Stimulated activated CD8-positive, alpha-beta memory T cell treated with anti-CD3 and anti-CD28 coated beads, Interleukin-7, amount 100 ng/mL, for 48 hours (primary cell): Measurements from ENCODE around the gene PSEN1.

Experiments
- DNase-seq, 2 donors: peaks; one replicate each; pipeline ENCODE4 v3.0.0-alpha.2; 2020; ENCODE audit warnings: low read depth in 1 of 2; ENCODE audit errors: extremely low read depth in 1 of 2

PSEN1 gene

DNA sequence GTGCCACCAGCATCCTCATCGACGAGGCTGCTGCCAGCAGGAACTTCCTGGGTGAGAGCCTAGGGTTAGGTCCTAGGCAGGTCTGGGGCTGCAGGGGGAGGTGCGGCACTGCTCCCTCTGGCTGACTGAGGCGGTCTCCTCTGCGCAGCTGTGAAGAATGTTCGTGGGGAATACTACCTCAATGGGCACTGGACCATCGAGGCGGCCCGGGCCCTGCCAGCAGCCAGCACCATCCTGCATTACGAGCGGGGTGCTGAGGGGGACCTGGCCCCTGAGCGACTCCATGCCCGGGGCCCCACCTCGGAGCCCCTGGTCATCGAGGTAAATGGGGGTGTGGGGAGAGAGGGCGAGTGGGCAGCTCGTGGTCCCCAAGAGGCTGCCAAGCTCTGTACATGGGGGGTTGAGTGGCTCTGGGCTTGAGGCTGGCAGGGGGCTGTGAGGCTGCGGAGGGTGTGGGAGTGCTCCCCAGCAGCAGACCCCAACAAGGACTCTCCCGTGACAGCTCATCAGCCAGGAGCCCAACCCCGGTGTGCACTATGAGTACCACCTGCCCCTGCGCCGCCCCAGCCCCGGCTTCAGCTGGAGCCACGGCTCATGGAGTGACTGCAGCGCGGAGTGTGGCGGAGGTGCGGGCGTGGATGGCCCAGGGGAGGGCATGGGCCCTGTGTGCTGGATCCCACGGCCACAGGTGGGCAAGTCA lies 115.4 kb downstream of the PSEN1 start:
- no peak for DNase-seq

DNA sequence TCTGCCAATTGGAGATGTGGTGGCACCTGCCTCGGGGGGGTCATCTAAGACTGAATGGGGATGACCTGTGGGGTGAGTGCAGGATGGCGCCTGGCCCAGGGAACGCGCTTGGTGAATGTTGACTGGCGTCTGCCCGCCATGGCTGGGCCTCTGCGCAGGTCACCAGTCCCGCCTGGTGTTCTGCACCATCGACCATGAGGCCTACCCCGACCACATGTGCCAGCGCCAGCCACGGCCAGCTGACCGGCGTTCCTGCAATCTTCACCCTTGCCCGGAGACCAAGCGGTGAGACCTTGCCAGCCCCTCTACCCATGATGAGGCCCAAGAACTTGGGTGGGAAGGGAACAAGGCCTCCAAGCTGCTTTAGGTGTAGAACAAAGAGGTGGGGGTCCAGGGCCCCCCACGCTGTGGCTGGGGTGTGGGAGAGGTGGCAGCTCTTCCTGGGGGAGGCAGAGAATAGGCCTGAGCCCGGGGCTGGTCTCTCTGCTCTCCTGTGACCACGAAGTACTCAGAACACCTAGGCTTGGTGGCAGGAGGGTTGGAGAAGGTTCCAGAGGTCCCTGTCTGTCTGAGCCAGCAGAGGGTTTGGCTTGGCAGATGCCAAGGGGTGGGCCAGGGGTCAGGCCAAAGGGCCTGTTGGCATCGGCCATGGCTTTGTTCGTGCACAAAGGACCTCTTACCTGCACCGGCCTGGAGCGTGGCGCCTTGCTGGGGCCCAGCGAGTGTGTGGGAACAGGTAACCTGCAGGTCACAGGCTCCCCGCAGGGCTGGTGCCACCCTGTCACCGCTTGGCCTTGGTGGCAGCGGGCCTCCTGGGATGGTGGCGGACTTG lies 116.4 kb downstream of the PSEN1 start:
- no peak for DNase-seq

DNA sequence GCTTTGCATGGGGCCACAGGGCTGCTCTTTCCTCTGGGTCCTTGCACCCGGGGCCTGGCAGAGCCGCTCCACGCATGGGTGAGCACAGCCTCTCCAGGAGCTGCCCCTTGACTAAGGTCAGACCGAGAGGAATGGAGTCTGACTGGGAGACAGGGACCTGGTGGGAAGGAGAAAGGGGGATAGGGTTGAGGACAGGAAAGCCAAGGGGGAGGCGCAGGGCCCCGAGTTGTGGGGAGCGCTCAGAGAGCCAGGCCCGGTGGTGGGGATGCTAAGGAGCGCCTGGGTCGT lies 117.0 kb downstream of the PSEN1 start:
- no peak for DNase-seq

DNA sequence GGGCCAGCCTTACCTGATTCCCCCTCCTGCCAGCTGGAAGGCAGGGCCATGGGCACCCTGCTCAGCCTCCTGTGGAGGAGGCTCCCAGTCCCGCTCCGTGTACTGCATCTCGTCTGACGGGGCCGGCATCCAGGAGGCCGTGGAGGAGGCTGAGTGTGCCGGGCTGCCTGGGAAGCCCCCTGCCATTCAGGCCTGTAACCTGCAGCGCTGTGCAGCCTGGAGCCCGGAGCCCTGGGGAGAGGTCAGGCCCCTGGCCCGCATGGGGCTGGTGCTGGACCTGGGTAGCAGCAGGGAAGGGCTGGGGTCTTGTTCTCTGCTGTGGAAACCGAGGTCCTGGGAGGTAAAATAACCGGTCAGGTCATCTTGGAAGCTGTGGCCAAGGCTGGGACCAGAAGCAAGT lies 117.4 kb downstream of the PSEN1 start:
- DNase-seq, result no peak

DNA sequence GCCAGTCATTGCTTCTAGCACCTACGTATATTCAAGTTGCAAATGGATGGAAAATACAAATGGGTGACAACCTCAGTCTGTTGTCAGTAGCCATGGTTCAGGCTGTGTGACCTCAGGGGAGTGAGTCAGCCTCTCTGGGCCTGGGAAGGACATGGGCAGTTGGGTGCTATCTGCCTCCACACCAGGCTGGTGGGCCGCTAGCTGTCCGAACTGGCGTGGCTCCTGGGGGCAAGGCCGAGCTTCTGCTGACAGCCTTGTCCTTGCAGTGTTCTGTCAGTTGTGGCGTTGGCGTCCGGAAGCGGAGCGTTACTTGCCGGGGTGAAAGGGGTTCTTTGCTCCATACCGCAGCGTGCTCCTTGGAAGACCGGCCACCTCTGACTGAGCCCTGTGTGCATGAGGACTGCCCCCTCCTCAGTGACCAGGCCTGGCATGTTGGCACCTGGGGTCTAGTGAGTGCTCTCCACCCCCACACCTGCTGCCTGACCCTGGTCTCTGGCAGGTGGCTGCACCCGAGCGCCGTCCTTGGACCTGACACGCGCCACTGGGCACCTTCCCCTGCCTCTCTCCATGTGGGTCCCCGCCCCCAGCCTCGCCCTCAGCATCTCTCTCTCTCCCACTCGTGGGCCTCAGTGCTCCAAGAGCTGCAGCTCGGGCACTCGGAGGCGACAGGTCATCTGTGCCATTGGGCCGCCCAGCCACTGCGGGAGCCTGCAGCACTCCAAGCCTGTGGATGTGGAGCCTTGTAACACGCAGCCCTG lies 118.1 kb downstream of the PSEN1 start:
- no peak for DNase-seq

DNA sequence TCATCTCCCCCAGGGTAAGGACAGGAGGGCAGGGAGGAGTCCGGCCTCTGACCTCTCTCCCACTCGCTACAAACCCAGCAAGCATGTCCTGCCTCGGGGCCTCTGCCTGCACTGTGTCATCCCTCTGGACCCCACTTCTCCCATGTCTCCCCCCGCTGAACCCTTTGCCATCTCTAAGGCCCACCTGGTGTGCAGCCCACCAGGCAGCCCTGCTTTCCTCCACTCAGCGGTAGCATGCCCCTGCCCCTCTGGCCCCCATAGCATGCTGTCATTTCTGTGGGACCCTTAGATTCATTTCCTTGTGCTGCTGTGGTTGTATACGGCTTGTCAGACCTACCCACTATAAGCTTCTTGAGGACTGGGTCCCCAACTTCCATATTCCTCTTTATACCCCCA lies 118.7 kb downstream of the PSEN1 start:
- no peak for DNase-seq

DNA sequence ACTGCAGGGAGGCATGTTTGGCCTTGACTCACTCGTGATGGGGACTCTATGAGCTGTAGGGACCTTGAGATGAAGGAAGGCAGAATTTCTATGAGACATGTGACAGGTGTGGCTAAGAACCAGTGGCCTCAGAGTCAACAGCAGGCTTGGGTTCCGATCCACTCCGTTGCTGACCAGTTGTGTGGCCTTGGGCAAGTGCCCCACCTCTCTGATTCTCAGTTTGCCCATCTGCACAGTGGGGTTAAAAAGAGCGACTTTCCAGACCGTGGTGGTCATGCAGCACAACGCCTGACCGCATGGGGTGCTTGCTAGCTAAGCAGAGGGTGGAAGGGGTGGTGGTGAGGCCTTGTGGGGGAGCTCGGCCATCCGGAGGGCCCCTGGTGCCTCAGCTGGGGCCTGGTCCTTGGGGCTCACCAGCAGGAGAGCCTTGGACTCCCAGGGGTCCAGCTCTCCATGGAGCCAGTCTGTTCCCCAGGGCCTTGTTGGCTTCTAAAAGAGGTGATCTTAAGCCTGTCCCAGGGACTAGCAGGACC lies 119.5 kb downstream of the PSEN1 start:
- no peak for DNase-seq

DNA sequence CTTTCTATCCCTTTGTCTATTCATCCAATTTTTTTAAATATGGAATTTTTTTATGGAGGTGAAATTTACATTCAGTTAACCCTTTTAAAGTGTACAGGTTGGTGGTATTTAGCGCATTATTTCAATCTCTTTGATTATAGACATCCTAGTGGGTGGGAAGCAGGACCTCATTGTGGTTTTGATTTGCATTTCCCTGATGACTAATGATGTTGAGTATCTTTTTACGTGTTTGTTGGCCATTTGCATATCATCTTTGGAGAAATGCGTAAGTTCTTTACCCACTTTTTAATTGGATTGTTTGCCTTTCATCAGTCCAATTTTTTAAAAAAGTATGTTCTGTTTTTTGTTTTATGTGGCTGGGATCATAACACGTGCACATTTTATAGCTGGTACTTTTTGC lies 121.8 kb downstream of the PSEN1 start:
- DNase-seq, result no peak

DNA sequence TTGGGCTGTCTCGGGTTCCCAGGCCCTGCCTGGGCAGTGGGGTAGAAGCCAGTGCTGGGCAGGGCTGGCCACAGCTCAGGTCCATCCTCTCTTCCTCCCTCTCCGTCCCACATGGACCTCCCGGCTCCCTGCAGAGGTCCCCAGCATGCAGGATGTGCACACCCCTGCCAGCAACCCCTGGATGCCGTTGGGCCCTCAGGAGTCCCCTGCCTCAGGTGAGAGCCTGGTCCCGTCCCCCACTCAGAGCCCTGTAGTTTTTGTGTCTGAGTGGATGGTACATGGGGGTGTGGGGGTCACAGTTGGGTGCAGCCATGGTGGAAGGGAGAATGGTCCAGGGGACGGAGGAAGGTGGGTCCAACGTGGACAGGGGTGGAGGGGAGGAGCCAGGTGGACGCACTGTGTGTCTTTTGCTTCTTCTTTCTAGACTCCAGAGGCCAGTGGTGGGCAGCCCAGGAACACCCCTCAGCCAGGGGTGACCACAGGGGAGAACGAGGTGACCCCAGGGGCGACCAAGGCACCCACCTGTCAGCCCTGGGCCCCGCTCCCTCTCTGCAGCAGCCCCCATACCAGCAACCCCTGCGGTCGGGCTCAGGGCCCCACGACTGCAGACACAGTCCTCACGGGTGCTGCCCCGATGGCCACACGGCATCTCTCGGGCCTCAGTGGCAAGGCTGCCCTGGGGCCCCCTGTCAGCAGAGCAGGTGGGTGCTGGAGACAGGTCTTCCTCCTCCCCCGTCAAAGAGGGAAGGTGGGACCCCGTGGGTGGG lies 122.7 kb downstream of the PSEN1 start:
- DNase-seq, result no peak

DNA sequence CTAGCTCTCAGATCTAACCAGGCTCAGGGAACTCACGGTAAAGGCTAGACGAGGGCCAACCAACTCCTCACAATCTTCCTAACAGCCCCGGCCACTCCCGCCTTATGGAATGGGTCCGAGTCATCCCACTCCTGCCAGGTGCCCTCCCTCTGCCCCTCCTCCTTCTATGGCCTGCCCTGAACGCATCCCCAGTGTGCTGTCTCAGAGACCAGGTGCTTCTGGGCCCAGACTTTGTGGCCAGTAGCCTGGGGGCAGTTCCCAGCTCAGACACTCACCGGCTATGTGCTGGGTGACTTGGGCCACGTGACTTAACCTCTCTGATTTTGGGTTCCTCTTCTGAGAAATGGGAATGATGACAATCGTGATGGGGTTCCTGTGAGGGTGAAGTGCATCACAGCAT lies 123.5 kb downstream of the PSEN1 start:
- no peak for DNase-seq

DNA sequence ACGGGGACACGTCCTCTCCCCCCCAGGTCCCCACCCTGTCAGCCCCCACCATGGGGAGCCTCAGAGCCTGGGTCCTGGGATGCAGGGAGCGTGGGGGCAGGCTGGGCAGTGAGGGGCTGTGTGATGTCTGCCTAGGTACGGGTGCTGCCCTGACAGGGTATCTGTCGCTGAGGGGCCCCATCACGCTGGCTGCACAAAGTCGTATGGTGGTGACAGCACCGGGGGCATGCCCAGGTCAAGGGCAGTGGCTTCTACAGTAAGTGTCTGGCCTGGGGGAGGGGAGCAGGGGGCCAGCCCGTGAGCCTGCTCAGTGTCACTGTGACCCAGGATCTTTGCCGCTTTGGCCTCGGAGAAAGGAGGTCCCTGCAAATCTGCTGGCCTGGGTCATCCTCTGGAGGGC lies 124.3 kb downstream of the PSEN1 start:
- no peak for DNase-seq

DNA sequence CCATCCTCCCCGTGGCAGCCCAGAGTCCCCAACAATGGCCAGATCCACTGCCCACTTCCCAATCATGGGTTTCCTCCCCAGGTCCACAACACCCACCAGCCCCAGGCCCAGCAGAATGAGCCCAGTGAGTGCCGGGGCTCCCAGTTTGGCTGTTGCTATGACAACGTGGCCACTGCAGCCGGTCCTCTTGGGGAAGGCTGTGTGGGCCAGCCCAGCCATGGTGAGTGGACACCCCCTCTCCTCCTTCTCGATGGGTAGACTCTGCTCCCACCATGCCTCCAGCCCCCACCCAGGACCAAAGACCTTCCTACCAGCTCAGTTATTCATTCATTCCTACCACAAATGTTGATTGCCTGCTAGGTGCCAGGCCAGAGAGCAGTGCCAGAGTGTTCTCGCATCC lies 124.8 kb downstream of the PSEN1 start:
- DNase-seq, result no peak

DNA sequence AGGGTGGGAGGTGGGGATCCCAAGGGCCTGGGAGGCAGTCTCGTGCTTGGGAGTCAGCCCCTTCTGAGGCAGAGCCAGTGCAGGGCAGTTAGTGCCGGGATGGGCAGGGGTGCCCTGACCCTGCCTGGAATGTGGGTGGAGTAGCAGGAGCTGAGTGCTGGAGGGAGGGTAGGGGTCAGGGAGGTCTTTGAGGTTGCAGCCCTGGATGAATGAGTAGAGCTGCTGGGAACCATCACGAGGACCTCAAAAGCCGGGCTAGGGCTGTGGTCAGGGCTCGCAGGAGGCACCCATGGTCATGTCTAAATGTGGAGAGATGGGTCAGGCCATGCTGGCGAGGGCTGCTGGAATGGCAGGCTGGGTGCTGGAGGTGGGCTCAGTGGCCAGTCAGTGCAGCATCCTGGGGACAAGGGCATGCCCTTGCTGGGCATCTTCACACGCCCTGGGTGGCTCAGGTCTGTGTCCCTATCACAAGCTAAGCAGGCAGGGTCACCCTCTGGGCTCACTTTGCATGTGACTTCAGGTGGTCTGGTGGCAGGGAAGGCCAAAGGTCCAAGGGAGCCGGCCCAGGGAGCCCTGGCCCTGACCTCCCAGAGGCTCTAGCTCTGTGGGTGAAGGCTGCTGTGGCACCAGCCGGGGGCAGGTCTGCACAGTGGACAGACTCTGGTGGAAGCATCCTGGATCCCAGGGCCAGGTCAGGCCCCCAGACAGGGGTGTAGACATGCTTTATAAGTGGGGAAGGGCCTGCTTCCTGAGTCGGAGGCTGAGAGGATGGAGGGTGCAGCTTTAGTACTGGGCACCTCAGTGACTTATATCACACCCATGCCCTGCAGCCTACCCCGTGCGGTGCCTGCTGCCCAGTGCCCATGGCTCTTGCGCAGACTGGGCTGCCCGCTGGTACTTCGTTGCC lies 125.5 kb downstream of the PSEN1 start:
- no peak for DNase-seq

DNA sequence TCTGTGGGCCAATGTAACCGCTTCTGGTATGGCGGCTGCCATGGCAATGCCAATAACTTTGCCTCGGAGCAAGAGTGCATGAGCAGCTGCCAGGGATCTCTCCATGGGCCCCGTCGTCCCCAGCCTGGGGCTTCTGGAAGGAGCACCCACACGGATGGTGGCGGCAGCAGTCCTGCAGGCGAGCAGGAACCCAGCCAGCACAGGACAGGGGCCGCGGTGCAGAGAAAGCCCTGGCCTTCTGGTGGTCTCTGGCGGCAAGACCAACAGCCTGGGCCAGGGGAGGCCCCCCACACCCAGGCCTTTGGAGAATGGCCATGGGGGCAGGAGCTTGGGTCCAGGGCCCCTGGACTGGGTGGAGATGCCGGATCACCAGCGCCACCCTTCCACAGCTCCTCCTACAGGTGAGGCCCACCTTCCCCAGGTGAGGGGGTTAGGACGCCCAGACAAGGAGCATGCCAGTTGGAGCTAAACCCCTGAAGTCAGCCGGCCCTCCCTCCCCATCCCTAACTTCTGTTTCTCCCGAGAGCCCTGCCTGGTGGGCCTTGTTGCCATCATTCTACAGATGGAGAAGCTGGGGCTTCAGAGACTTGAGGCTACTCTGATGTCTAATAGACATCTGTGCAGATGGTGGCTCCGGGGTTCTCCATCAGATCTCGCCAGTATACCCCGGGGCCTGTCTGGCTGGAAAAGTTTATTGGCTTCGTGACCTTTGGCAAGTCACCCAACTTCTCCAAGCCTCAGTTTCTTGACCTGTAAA lies 126.3 kb downstream of the PSEN1 start:
- DNase-seq, result no peak

DNA sequence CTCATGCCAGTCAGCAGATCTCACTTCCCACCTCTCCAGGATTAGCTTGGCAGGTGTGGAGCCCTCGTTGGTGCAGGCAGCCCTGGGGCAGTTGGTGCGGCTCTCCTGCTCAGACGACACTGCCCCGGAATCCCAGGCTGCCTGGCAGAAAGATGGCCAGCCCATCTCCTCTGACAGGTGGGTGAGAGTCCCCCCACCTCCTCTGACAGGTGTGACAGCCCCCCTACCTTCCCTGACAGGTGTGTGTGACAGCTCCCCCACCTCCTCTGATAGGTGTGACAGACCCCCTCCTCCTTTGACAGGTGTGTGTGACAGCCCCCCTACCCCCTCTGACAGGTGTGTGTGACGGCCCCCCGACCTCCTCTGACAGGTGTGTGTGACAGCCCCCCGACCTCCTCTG lies 127.3 kb downstream of the PSEN1 start:
- no peak for DNase-seq

DNA sequence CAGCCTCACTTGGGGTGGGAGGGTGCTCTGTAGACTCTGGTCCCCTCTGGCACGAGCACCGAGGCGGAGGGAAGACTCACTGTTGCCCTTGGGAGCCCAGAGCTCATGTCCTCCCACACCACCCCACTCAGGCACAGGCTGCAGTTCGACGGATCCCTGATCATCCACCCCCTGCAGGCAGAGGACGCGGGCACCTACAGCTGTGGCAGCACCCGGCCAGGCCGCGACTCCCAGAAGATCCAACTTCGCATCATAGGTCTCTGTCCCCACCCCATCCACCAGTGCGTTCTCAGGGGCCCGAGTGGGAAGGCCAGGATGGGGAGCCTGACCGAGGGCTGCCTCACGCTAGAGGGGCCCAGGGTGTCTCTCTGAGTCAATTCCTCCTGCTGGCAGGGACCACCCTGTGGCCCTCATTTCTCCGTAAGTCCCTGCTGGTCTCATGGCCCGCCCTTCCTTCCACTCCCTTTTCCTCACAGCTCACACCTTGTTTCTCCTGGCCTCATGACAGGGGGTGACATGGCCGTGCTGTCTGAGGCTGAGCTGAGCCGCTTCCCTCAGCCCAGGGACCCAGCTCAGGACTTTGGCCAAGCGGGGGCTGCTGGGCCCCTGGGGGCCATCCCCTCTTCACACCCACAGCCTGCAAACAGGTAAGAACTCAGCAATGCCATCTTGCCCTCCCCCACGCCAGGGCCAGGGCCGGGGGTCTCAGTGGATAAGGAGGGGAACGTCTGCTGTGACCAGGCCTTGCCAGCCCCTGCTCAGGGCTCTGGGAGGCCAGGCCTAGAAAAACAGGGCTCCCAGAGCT lies 128.0 kb downstream of the PSEN1 start:
- DNase-seq, result no peak

DNA sequence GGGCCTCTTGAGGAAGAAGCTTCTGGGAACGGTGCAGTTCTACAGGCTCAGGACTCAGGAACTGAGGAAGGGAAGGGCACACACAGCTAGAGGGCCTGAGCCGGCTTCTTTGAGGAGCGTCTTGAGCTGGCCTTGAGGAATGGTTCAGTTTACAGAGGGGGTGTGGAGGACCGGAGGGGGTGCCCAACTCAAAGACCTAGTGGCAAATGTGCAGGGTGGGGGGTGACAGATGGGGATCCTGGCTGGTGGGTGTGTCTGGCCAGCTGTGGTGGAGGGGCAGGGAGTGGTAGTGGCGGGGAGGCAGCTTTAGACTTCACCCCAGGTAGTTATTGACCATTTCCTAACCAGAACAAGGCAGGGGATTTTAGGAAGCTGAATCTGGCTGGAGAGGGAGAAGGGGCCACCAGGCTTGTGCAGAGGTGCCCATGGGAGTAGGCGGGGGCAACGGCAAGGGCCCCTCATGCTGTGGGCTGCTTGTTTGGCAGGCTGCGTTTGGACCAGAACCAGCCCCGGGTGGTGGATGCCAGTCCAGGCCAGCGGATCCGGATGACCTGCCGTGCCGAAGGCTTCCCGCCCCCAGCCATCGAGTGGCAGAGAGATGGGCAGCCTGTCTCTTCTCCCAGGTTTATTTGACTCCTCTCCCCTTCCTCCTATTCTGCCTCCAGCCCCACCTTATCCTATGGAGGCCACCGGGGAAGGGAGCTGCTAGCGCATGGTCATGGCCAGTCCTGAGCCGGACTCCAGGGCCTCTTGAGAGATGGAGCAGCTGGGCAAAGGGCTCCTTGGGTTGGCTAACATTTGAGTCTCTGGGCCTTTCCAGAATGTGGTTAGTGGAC lies 128.8 kb downstream of the PSEN1 start:
- no peak for DNase-seq

DNA sequence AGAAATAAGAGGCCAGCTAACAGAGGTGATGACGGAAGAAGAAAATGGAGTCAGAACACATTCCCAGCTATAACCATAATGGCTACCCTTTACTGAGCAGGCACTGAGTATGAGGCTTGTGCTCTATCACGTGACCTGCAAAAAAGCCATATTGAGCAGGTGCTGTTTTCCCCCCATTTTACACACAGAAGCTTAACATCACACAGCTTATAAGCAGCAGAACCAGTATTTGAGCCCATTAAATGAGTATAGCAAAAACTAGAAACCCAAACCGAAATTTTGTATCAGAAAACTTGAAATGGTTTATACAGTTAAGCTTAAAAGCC lies 129.4 kb downstream of the PSEN1 start:
- no peak for DNase-seq
